Measurements from ENCODE around the gene CYP2S1. TPM values are rescaled to one million over a fixed set of nuclear protein-coding genes. Genes with fewer than 3 reads are reported as not detected.
A peak's percentile ranks its signal among the peaks of the same experiment; 100 is the strongest.
"Not testable (repeated sequence)": the region's sequence is repeated elsewhere in the genome, so short reads cannot be mapped to it uniquely, and the experiment has no call there.

Gene CYP2S1
- total RNA-seq: under 0.01 and 0.32 TPM in 2 replicates

- no peak for DNase-seq (ENCODE audit: low read depth, low spot score)
These were observed at the start of gene CYP2S1 for GRCh38 chr19:41192574-41193429. TSS of gene CYP2S1 (plus strand) at chr19:41193219. CDS start at chr19:41193265, 46 bp downstream.

GRCh38 chr19:41144403-41144802 lies 48.6 kb upstream of the CYP2S1 start:
- DNase-seq (ENCODE audit: low read depth, low spot score): peak; percentile 72

GRCh38 chr19:41149831-41150230 lies 43.2 kb upstream of the CYP2S1 start:
- no peak for DNase-seq (ENCODE audit: low read depth, low spot score)

GRCh38 chr19:41150986-41151385 lies 42.0 kb upstream of the CYP2S1 start:
- not testable (repeated sequence) for DNase-seq (ENCODE audit: low read depth, low spot score)

- no peak for DNase-seq (ENCODE audit: low read depth, low spot score)
These were observed 39.0 kb upstream of the CYP2S1 start for GRCh38 chr19:41154060-41154459.

GRCh38 chr19:41156207-41156606 lies 36.8 kb upstream of the CYP2S1 start:
- DNase-seq (ENCODE audit: low read depth, low spot score): no peak

GRCh38 chr19:41159881-41160280 lies 33.1 kb upstream of the CYP2S1 start:
- no peak for DNase-seq (ENCODE audit: low read depth, low spot score)

- no peak for DNase-seq (ENCODE audit: low read depth, low spot score)
These were observed 31.1 kb upstream of the CYP2S1 start for GRCh38 chr19:41161903-41162302.

- no peak for DNase-seq (ENCODE audit: low read depth, low spot score)
These were observed 25.8 kb upstream of the CYP2S1 start for GRCh38 chr19:41166944-41167804.

GRCh38 chr19:41172297-41173164 lies 20.5 kb upstream of the CYP2S1 start:
- DNase-seq (ENCODE audit: low read depth, low spot score): no peak

GRCh38 chr19:41174297-41174928 lies 18.6 kb upstream of the CYP2S1 start:
- DNase-seq (ENCODE audit: low read depth, low spot score): no peak

- peak; percentile 5 for DNase-seq (ENCODE audit: low read depth, low spot score)
These were observed 16.9 kb upstream of the CYP2S1 start for GRCh38 chr19:41175801-41176777.

GRCh38 chr19:41180173-41180572 lies 12.8 kb upstream of the CYP2S1 start:
- not testable (repeated sequence) for DNase-seq (ENCODE audit: low read depth, low spot score)

- DNase-seq (ENCODE audit: low read depth, low spot score): no peak
These were observed 5.8 kb upstream of the CYP2S1 start for GRCh38 chr19:41186971-41187883.

- DNase-seq (ENCODE audit: low read depth, low spot score): no peak
These were observed 5.1 kb upstream of the CYP2S1 start for GRCh38 chr19:41187884-41188279.

GRCh38 chr19:41189425-41190065 lies 3.5 kb upstream of the CYP2S1 start:
- DNase-seq (ENCODE audit: low read depth, low spot score): no peak

- no peak for DNase-seq (ENCODE audit: low read depth, low spot score)
These were observed 574 bp downstream of the CYP2S1 start for GRCh38 chr19:41193430-41194156.

Measured in pulmonary artery endothelial cell (primary cell).